Central memory CD8-positive, alpha-beta T cell (primary cell): ENCODE measurements around the gene ITFG1.
"Not testable (repeated sequence)": the region's sequence is repeated elsewhere in the genome, so short reads cannot be mapped to it uniquely, and the experiment has no call there.

Source experiments
- ATAC-seq: fragments of 150-1000 bp; cut with Tn5 transposase; replicated peaks from 2 replicates; pipeline ENCODE4 v1.10.0; 2022; ENCODE audit warnings: mild to moderate bottlenecking, moderate FRiP score, moderate number of reproducible peaks; ENCODE audit not compliant: poor library complexity, severe bottlenecking; ENCODE audit errors: extremely low read depth
- DNase-seq, 2 donors: peaks; one replicate each; pipeline ENCODE4 v3.0.0; 2021; ENCODE audit warnings: low spot score in 2 of 2
- H3K27ac Mint-ChIP-seq: one replicate; pipeline ENCODE4 v1.8.0; 2022; ENCODE audit warnings: low read depth, mild to moderate bottlenecking, moderate library complexity, mixed read lengths
- H3K27me3 Mint-ChIP-seq: one replicate; pipeline ENCODE4 v1.8.0; 2022; ENCODE audit warnings: mixed read lengths
- H3K36me3 Mint-ChIP-seq: one replicate; pipeline ENCODE4 v1.8.0; 2022; ENCODE audit warnings: mild to moderate bottlenecking, moderate library complexity, mixed read lengths; ENCODE audit not compliant: insufficient read depth
- H3K4me1 Mint-ChIP-seq: one replicate; pipeline ENCODE4 v1.8.0; 2022; ENCODE audit warnings: mixed read lengths
- H3K4me3 Mint-ChIP-seq: one replicate; pipeline ENCODE4 v1.8.0; 2022; ENCODE audit warnings: mild to moderate bottlenecking, moderate library complexity, mixed read lengths
- H3K9me3 Mint-ChIP-seq: one replicate; pipeline ENCODE4 v1.8.0; 2022; ENCODE audit warnings: mixed read lengths

Gene ITFG1

DNA sequence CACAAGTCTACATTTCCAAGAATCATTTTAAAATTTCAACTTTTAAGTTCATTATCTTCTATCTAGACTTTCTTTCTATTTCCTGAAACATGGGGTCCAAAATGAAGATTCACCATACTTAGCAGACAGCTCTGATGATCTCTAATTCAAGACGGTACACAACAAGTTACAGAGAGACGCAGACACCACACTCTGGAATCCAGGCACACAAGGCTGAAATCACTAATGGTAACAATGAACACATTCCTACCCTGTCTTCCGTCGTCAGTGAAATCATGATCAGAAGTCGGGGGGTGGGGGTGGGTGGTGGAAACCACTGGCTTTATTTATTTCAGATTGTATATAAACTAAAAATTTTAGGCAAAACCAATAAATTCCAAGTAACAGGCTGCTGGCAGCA, 78.5 kb downstream of the ITFG1 start:
- H3K9me3 Mint-ChIP-seq = no peaks in the 10 kb centered on the region
- H3K27ac Mint-ChIP-seq = no peak overlapping the region
- DNase-seq = no peak
- H3K36me3 Mint-ChIP-seq = peaks cover 2% of the 10 kb centered on the region
- no peak overlapping the region for H3K4me3 Mint-ChIP-seq
- peaks cover 4% of the 10 kb centered on the region for H3K4me1 Mint-ChIP-seq
- no peaks in the 10 kb centered on the region for H3K27me3 Mint-ChIP-seq
- ATAC-seq = no peak

DNA sequence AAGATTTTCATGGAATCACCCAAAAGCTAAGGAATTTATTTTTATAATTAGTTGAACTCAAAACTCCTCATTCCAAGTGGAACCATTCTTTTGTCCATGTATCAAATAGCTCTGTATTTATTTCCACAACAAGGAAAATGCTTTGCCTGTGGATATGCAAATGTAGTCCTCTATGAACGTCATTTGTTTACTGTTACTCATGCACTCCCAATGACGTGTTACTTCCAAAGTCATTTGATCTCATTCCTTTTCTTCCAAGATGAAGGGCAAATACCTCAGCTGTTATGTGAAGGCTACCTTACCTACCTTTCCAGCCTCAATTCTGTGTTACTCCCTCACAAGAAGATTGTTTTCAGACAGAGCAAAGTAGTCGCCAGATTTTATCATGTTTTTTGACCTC, 83.7 kb downstream of the ITFG1 start:
- H3K27me3 Mint-ChIP-seq = no peaks in the 10 kb centered on the region
- no peaks in the 10 kb centered on the region for H3K9me3 Mint-ChIP-seq
- no peak for DNase-seq
- H3K4me1 Mint-ChIP-seq = peaks cover 5% of the 10 kb centered on the region
- peaks cover 14% of the 10 kb centered on the region for H3K36me3 Mint-ChIP-seq
- no peak overlapping the region for H3K27ac Mint-ChIP-seq
- no peak overlapping the region for H3K4me3 Mint-ChIP-seq
- ATAC-seq = no peak

DNA sequence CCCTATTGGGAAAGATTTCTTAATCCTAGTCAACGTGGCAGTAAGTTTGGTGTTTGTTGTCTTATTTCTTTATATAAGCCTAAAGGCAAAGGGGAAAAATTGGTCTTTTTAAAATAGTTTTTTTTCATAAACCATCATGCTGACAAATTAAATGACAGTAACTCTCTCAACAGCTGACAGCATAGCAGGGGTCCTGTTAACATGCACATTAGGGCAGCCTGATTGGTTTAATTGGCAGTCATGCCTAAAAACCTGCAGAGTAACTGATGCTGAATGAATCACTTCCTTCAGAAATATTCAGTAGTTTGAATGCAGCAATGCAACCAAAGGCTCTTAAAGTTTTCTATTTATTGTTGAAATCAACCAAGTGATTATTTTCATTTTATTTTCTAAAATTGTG, 85.4 kb downstream of the ITFG1 start:
- Mint-ChIP-seq H3K9me3 (no peaks in the 10 kb centered on the region), H3K27ac (no peak overlapping the region), H3K4me1 (peaks cover 5% of the 10 kb centered on the region), H3K27me3 (no peaks in the 10 kb centered on the region), H3K4me3 (no peak overlapping the region), H3K36me3 (peaks cover 14% of the 10 kb centered on the region)
- ATAC-seq = no peak
- no peak for DNase-seq

DNA sequence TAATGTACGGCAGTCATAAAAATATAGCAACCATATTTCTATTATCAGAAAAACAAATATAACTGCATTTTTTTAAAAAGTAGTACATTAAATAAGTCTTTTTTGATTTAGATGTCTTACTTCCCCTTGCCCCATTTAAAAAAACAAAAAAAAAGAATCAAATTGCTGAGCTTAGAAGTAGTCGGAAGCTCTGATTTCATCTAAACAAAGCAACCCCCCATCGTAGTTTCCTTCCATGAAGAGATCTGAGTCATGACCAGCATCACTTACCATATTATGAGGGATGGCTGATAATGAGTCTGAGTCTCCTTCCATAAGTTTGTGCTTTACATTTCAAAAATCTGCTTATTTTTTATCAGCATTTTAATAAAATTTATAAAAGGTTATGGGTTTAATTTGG, 86.2 kb downstream of the ITFG1 start:
- Mint-ChIP-seq H3K4me3 (no peak overlapping the region), H3K4me1 (peaks cover 5% of the 10 kb centered on the region), H3K9me3 (no peaks in the 10 kb centered on the region), H3K36me3 (peaks cover 14% of the 10 kb centered on the region), H3K27me3 (no peaks in the 10 kb centered on the region), H3K27ac (no peak overlapping the region)
- DNase-seq = no peak
- no peak for ATAC-seq

DNA sequence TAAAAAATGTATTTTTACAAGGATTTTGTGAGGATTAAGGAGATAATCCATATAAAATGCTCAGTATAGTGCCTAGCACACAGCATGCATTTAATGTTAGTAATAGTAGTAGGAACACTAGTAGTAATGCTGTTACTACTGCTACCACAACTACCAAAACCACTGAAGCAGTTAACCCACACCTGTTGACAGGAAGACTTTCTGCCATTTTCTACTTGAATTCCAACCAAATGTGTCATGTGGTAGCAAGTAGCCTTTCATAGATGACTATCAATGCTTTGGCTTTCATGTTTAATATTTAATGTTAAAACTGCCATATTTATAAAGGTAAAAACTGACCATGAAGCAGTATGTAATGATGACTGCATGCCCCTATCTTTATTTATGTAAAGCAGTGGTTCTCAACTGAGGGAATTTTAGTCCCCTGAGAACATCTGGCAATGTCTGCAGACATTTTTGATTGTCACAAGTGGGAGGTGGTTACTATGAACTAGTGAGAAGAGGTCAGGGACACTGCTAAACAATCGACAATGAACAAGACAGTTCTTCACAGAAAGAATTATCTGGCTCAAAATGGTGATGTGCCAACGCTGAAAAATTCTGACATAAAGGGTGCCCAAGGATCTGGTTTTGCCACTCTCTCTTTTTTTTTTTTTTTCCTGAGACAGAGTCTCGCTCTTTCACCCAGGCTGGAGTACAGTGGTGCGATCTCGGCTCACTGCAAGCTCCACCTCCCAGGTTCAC, 89.4 kb downstream of the ITFG1 start:
- no peak for DNase-seq
- H3K36me3 Mint-ChIP-seq = peaks cover 12% of the 10 kb centered on the region
- H3K27ac Mint-ChIP-seq = no peak overlapping the region
- H3K27me3 Mint-ChIP-seq = no peaks in the 10 kb centered on the region
- ATAC-seq = no peak
- H3K9me3 Mint-ChIP-seq = no peaks in the 10 kb centered on the region
- H3K4me3 Mint-ChIP-seq = no peak overlapping the region
- H3K4me1 Mint-ChIP-seq = no peaks in the 10 kb centered on the region

DNA sequence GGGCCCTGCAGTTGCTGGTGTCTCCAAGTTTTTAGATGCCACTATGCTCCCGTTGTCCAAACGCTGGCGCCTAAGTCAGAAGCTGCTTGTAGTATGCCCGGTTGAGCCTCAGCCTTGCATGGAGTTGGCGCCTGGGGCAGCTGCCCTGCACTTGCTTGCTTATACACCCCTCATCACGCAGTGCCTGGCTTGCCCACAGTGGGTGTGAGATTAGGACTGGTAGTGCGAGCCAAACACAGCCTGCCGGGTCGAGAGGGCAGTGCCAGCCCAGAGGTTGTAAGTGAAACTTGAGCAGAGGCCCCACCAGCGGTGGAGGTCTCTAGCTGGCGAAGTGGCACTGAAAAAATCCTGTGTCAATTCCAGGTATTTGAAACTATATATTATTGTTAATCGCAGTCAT, 90.3 kb downstream of the ITFG1 start:
- DNase-seq (no peak), ATAC-seq (no peak)
- Mint-ChIP-seq H3K27ac (no peak overlapping the region), H3K4me3 (no peak overlapping the region), H3K27me3 (no peaks in the 10 kb centered on the region), H3K9me3 (no peaks in the 10 kb centered on the region), H3K36me3 (peaks cover 13% of the 10 kb centered on the region), H3K4me1 (no peaks in the 10 kb centered on the region)

DNA sequence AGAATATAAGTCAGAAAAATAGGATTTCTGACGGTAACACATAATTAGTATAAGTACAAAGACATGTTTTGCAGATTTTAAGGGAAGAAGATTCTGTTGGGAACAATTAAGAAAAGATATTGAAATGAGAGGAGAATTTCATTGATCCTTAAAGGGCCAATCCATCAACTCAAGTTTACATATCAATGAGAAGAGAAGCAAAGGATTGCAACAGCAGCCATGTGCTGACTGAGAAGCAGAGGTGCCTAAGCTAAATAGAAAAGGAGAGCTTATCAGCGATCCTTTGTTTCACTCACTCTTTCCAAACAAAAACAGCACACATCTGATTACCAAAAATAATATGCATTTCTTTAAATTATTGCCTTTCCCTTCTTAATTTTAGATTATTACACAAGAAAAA, 94.6 kb downstream of the ITFG1 start:
- no peaks in the 10 kb centered on the region for H3K9me3 Mint-ChIP-seq
- H3K4me3 Mint-ChIP-seq = no peak overlapping the region
- peaks cover 8% of the 10 kb centered on the region for H3K36me3 Mint-ChIP-seq
- no peaks in the 10 kb centered on the region for H3K27me3 Mint-ChIP-seq
- no peak for ATAC-seq
- H3K4me1 Mint-ChIP-seq = no peaks in the 10 kb centered on the region
- no peak for DNase-seq
- no peak overlapping the region for H3K27ac Mint-ChIP-seq

DNA sequence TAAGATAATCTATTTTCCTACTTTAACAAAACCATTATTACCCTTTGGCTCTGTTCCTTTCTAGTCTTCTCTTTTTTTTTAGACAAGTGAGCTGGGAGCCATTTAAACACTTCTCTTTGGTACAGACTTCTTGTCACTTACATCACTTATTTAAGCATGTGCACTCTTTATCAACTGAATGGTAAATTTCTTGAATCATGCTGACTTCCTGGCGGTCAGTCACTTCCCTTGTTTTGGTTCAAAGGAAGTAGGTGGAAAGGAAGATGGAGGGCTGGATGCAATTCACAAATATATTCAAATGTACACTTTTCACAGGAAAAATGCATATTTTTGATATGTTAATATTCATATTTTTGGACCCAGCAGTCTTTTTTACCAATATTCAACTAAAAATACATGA, 97.1 kb downstream of the ITFG1 start:
- Mint-ChIP-seq H3K4me3 (no peak overlapping the region), H3K27ac (no peak overlapping the region), H3K4me1 (no peaks in the 10 kb centered on the region), H3K27me3 (no peaks in the 10 kb centered on the region), H3K9me3 (no peaks in the 10 kb centered on the region), H3K36me3 (peaks cover 8% of the 10 kb centered on the region)
- ATAC-seq (no peak), DNase-seq (no peak)

DNA sequence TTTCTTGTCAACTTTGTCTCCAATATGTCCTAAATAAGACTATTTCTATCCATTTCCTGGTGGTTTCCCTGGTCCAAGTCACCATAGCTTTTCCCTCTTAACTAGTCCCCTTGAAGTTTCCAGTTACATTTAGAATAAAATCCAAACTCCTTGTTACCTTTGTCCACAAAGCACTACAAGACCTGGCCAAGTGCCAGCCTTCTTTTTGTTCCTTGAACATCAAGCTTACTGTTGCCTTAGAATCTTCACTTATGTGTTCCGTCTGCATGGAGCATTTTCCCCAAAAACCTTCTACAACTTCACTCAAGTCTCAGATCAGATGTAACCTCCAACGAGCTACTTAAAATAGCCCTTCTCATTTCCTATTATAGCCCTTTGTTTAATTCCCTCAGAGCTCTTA, 101.4 kb downstream of the ITFG1 start:
- no peaks in the 10 kb centered on the region for H3K27me3 Mint-ChIP-seq
- H3K27ac Mint-ChIP-seq = no peak overlapping the region
- H3K36me3 Mint-ChIP-seq = peaks cover 1% of the 10 kb centered on the region
- H3K4me1 Mint-ChIP-seq = no peaks in the 10 kb centered on the region
- no peak overlapping the region for H3K4me3 Mint-ChIP-seq
- DNase-seq (no peak), ATAC-seq (no peak)
- H3K9me3 Mint-ChIP-seq = no peaks in the 10 kb centered on the region

DNA sequence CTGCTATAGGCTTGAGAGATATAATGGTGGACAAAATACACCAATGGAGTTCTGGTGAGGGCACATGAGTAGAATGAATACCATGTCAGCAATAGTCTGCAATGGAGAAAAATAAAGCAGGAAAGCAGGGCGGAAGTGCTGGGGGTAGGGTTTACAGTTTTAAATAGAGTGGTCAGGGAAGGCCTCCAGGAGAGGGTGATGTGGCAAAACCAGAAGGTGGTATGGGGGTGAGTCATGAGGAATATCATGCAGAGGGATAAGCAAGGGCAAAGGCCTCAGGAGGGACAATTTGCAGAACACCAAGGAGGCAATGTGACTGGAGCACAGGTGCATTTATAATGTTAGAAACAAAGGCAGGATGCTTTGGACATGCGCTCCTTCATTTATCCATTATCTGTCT, 102.0 kb downstream of the ITFG1 start:
- DNase-seq (no peak), ATAC-seq (no peak)
- peaks cover 1% of the 10 kb centered on the region for H3K36me3 Mint-ChIP-seq
- no peaks in the 10 kb centered on the region for H3K9me3 Mint-ChIP-seq
- no peak overlapping the region for H3K27ac Mint-ChIP-seq
- no peak overlapping the region for H3K4me3 Mint-ChIP-seq
- H3K27me3 Mint-ChIP-seq = no peaks in the 10 kb centered on the region
- no peaks in the 10 kb centered on the region for H3K4me1 Mint-ChIP-seq

DNA sequence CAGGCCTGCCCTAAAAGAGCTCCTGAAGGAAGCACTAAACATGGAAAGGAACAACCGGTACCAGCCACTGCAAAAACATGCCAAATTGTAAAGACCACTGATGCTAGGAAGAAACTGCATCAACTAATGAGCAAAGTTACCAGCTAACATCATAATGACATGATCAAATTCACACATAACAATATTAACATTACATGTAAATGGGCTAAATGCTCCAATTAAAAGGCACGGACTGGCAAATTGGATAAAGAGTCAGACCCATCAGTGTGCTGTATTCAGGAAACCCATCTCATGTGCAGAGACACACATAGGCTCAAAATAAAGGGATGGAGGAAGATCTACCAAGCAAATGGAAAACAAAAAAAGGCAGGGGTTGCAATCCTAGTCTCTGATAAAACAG, 111.8 kb downstream of the ITFG1 start:
- H3K27me3 Mint-ChIP-seq, H3K36me3 Mint-ChIP-seq, ATAC-seq, H3K4me3 Mint-ChIP-seq, H3K27ac Mint-ChIP-seq, DNase-seq: not testable (repeated sequence)
- H3K4me1 Mint-ChIP-seq = peaks cover 10% of the 10 kb centered on the region
- peaks cover 32% of the 10 kb centered on the region for H3K9me3 Mint-ChIP-seq

DNA sequence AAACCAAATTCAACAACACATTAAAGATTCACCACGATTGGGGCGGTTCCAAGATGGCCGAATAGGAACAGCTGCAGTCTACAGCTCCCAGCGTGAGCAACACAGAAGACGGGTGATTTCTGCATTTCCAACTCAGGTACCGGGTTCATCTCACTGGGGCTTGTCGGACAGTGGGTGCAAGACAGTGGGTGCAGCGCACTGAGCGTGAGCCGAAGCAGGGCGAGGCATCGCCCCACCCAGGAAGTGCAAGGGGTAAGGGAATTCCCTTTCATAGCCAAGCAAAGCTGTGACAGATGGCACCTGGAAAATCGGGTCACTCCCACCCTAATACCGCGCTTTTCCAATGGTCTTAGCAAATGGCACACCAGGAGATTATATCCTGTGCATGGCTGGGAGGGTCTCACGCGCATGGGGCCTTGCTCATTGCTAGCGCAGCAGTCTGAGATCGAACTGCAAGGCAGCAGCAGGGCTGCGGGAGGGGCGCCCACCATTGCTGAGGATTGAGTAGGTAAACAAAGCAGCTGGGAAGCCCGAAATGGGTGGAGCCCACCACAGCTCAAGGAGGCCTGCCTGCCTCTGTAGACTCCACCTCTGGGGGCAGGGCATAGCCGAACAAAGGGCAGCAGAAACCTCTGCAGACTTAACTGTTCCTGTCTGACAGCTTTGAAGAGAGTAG, 113.7 kb downstream of the ITFG1 start:
- not testable (repeated sequence) for DNase-seq, H3K4me3 Mint-ChIP-seq, H3K27me3 Mint-ChIP-seq, ATAC-seq, H3K27ac Mint-ChIP-seq, H3K36me3 Mint-ChIP-seq
- peaks cover 32% of the 10 kb centered on the region for H3K9me3 Mint-ChIP-seq
- H3K4me1 Mint-ChIP-seq = peaks cover 10% of the 10 kb centered on the region

DNA sequence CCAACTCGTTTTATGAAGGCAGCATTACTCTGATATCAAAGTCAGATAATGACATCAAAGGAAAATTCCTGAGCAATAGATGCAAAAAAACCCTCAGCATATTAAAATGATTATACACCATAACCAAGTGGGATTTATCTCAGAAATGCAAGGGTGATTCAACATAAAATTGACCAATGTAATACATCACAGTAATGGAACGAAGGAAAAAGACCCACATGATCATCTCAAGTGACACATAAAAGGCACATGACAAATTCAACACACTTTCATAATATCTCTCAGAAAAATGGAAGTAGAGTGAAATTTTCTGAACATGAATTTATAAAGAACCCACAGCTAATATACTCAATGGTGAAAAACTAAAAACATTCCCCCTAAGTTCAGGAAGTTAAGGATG, 118.8 kb downstream of the ITFG1 start:
- H3K4me1 Mint-ChIP-seq = peaks cover 15% of the 10 kb centered on the region
- no peak overlapping the region for H3K27ac Mint-ChIP-seq
- no peaks in the 10 kb centered on the region for H3K27me3 Mint-ChIP-seq
- peaks cover 5% of the 10 kb centered on the region for H3K36me3 Mint-ChIP-seq
- peaks cover 20% of the 10 kb centered on the region for H3K9me3 Mint-ChIP-seq
- H3K4me3 Mint-ChIP-seq = no peak overlapping the region
- ATAC-seq (no peak), DNase-seq (no peak)
